A549 (cell line): ENCODE data around the gene NRG3.

Experiments
- EP300 ChIP-seq, 2 experiments: fragments of >200 bp; sonication (Bioruptor Twin); formaldehyde crosslinking; IDR thresholded peaks; 2 replicates in 1 of 2; 3 replicates in 1 of 2; pipeline ENCODE4 v1.6.1; 2016 to 2017
- POLR2A ChIP-seq: IDR thresholded peaks from 2 replicates; pipeline ENCODE4 v1.6.1; 2012; ENCODE audit warnings: mild to moderate bottlenecking, low read length
- RAD21 ChIP-seq, 2 experiments: fragments of >200 bp in 1 of 2; sonication (Bioruptor Twin) in 1 of 2; formaldehyde crosslinking in 1 of 2; IDR thresholded peaks in 1 of 2; conservative IDR thresholded peaks in 1 of 2; 2 replicates in 1 of 2; 3 replicates in 1 of 2; pipeline ENCODE4 v1.6.1; 2012 to 2018; ENCODE audit warnings: inconsistent platforms in 1 of 2
- ZSCAN20 ChIP-seq: fragments of 250-450 bp; sonication (Bioruptor Pico); IDR thresholded peaks from 2 replicates; pipeline ENCODE4 v1.8.0; 2022; ENCODE audit warnings: mild to moderate bottlenecking, moderate library complexity
- TF ChIP-seq, protein P1 (sequence below): fragments of >200 bp; sonication (Bioruptor Twin); formaldehyde crosslinking; IDR thresholded peaks from 3 replicates; pipeline ENCODE4 v1.5.1; 2016
- TF ChIP-seq, protein P2 (sequence below): fragments of 200-600 bp; sonication (generic); IDR thresholded peaks from 2 replicates; pipeline ENCODE4 v1.6.1; 2016; ENCODE audit warnings: antibody characterized with exemption, mild to moderate bottlenecking, moderate library complexity

DNA sequence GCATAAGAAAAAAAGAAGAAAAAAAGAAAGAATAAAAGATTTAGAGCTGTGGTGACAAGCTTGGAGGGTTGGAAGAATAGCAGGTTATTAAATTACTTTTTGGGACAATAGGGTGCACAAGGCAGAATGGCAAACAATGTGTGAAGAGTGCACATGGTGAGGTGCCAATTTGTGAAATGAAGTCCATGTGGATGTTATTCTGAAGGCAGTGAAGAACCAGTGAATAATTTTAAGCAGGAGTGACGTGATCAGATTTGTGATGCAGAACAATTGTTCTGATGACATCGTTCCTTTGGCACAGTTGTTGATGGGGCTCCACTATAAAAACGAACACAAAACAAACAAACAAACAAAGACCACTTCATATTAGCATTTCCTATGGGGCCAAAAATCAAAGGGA is 700.3 kb downstream of the NRG3 start:
- no peak for TF ChIP-seq ZSCAN20 (CRISPR knock-in tag)
- no peak for TF ChIP-seq EP300 (IDR thresholded peaks at IDR 0.05)
- TF ChIP-seq RAD21 (conservative IDR thresholded peaks at IDR 0.05 in 1 of 2, IDR thresholded peaks at IDR 0.05 in 1 of 2), result no peak
- TF ChIP-seq, protein P1, sequence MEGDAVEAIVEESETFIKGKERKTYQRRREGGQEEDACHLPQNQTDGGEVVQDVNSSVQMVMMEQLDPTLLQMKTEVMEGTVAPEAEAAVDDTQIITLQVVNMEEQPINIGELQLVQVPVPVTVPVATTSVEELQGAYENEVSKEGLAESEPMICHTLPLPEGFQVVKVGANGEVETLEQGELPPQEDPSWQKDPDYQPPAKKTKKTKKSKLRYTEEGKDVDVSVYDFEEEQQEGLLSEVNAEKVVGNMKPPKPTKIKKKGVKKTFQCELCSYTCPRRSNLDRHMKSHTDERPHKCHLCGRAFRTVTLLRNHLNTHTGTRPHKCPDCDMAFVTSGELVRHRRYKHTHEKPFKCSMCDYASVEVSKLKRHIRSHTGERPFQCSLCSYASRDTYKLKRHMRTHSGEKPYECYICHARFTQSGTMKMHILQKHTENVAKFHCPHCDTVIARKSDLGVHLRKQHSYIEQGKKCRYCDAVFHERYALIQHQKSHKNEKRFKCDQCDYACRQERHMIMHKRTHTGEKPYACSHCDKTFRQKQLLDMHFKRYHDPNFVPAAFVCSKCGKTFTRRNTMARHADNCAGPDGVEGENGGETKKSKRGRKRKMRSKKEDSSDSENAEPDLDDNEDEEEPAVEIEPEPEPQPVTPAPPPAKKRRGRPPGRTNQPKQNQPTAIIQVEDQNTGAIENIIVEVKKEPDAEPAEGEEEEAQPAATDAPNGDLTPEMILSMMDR, result no peak
- no peak for TF ChIP-seq POLR2A
- TF ChIP-seq, protein P2, sequence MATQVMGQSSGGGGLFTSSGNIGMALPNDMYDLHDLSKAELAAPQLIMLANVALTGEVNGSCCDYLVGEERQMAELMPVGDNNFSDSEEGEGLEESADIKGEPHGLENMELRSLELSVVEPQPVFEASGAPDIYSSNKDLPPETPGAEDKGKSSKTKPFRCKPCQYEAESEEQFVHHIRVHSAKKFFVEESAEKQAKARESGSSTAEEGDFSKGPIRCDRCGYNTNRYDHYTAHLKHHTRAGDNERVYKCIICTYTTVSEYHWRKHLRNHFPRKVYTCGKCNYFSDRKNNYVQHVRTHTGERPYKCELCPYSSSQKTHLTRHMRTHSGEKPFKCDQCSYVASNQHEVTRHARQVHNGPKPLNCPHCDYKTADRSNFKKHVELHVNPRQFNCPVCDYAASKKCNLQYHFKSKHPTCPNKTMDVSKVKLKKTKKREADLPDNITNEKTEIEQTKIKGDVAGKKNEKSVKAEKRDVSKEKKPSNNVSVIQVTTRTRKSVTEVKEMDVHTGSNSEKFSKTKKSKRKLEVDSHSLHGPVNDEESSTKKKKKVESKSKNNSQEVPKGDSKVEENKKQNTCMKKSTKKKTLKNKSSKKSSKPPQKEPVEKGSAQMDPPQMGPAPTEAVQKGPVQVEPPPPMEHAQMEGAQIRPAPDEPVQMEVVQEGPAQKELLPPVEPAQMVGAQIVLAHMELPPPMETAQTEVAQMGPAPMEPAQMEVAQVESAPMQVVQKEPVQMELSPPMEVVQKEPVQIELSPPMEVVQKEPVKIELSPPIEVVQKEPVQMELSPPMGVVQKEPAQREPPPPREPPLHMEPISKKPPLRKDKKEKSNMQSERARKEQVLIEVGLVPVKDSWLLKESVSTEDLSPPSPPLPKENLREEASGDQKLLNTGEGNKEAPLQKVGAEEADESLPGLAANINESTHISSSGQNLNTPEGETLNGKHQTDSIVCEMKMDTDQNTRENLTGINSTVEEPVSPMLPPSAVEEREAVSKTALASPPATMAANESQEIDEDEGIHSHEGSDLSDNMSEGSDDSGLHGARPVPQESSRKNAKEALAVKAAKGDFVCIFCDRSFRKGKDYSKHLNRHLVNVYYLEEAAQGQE, result no peak
